Heart left ventricle (tissue), 16 donors: Measurements from ENCODE around the gene OR52I1. TPM values are rescaled to one million over a fixed set of nuclear protein-coding genes. Genes with fewer than 3 reads are reported as not detected.

Source experiments
- ATAC-seq, 4 donors: fragments of 200-7000 bp; cut with Tn5 transposase; one replicate each; pipeline ENCODE4 v1.9.1; 2020 to 2022; ENCODE audit warnings: moderate library complexity in 4 of 4, mild to moderate bottlenecking in 3 of 4, moderate number of reproducible peaks in 1 of 4
- DNase-seq, 5 donors: peaks; one replicate each; pipeline ENCODE4 v3.0.0-alpha.2; 2020
- H3K27ac ChIP-seq, 12 donors: fragments of 200-600 bp; sonication (generic) in 4 of 12; one replicate each; pipeline versions ENCODE4 v1.5.0 to v1.8.0; 2016 to 2022; ENCODE audit warnings: mild to moderate bottlenecking in 2 of 12
- H3K27me3 ChIP-seq, 9 donors: fragments of 200-600 bp; sonication (generic) in 2 of 9; one replicate each; pipeline versions ENCODE4 v1.5.1 to v1.8.0; 2016 to 2022; ENCODE audit warnings: mild to moderate bottlenecking in 3 of 9
- H3K36me3 ChIP-seq, 9 donors: fragments of 200-600 bp; sonication (generic) in 2 of 9; one replicate each; pipeline versions ENCODE4 v1.5.0 to v1.8.0; 2018 to 2022; ENCODE audit warnings: mild to moderate bottlenecking in 2 of 9
- H3K4me1 ChIP-seq, 12 donors: fragments of 200-600 bp; sonication (generic) in 4 of 12; one replicate each; pipeline versions ENCODE4 v1.5.0 to v1.8.0; 2016 to 2022; ENCODE audit warnings: mild to moderate bottlenecking in 3 of 12
- H3K4me3 ChIP-seq, 12 donors: fragments of 200-600 bp; sonication (generic) in 4 of 12; one replicate each; pipeline versions ENCODE4 v1.5.0 to v1.8.0; 2017 to 2022; ENCODE audit warnings: mild to moderate bottlenecking in 9 of 12, moderate library complexity in 4 of 12
- H3K9me3 ChIP-seq, 12 donors: fragments of 200-600 bp; sonication (generic) in 4 of 12; one replicate each; pipeline versions ENCODE4 v1.5.0 to v1.8.0; 2016 to 2022; ENCODE audit warnings: mild to moderate bottlenecking in 1 of 12
- CTCF ChIP-seq, 12 donors: fragments of 200-600 bp; sonication (generic) in 4 of 12; IDR thresholded peaks; one replicate each; pipeline versions ENCODE4 v1.5.0 to v1.8.0; 2018 to 2022; ENCODE audit warnings: antibody characterized with exemption in 12 of 12, mild to moderate bottlenecking in 5 of 12
- POLR2A ChIP-seq, 2 donors: fragments of 450-650 bp; IDR thresholded peaks; one replicate each; pipeline ENCODE4 v1.6.1; 2017; ENCODE audit warnings: antibody characterized with exemption in 2 of 2, mild to moderate bottlenecking in 2 of 2, moderate library complexity in 2 of 2
- WGBS, 4 donors: extraction: QIAGEN DNeasy Blood & Tissue Kit in 2 of 4; methylation state at CpG; one replicate each; pipeline versions ENCODE4 v1.1.5 to v1.1.7; 2013 to 2018; 5-methylcytosine and 5-hydroxymethylcytosine counted together
- intact Hi-C, 10 donors: fragments of 100-400 bp; cut with DNase I; formaldehyde crosslinking; loops; one replicate each; pipeline versions ENCODE4 v1.11.1 to v1.14.2; 2022
- long read RNA-seq, 3 donors: library from polyadenylated mRNA; unstranded; transcript quantifications; one replicate each; pipeline ENCODE4 v2.0.0, GENCODE V29; 2020 to 2021
- polyA plus RNA-seq, 2 donors: library from polyadenylated mRNA; stranded (reverse); fragments of 200-250 nt; gene quantifications; one replicate each; pipeline ENCODE4 v1.2.3, GENCODE V29; 2013
- total RNA-seq, 9 donors: library from RNA; depleted of rRNA in 2 of 9; stranded (reverse); fragments of >200 nt in 2 of 9; fragmentation: NEBNext Ultra II Directional in 3 of 9; extraction: Animal tissue kit (Norgen Biotek cat#: 25700) in 3 of 9; gene quantifications; one replicate each; pipeline versions ENCODE4 v1.1.0 to v1.2.4, GENCODE V29; 2016 to 2023
- donor health status: ischemic (EF 13 %, LVEDD 7.1; RV severe dilation, severe dysfunction).
- donor health status: healthy with polysubstance abuse.
- donor health status: DM: no; HTN: yes; CAD: no.
- donor health status: DM: no; HTN: no; CAD: no.
- donor health status: ischemic (EF 25% LVEDD 6.9; RV normal size, moderate dysfunction).
- donor health status: ischemic (EF 25% LVEDD 5.7; RV mildly dilated, moderate dysfunction).
- donor health status: healthy.
- donor health status: DM: yes; HTN: yes; CAD: no.
- donor health status: ischemic (EF 35%, LVEDD 5.7; RV mildly dilated, moderate dysfunction).
- donor health status: nonischemic (EF 11% LVEDD 7.7; RV severe dilation, severe dysfunction).
- donor health status: DM: yes; HTN: yes; CAD: no.
- donor health status: PGD.
- donor health status: ischemic (EF 29% LVEDD 5.4; RV normal size, mild dysfunction).
- donor health status: nonischemic (EF 23%, LVEDD 6.1; RV moderate dilation, normal function).

Gene OR52I1
- total RNA-seq (not detected), polyA plus RNA-seq (not detected)
- long read RNA-seq, donor 1, result 0 reads
- long read RNA-seq, donor 2, result 0 reads
- long read RNA-seq, donor 3, result 0 reads

- intact Hi-C loops, result no loop called here
- no peak within 1 kb of the TSS for H3K27ac ChIP-seq
- ATAC-seq (no peak), DNase-seq (no peak)
- TF ChIP-seq CTCF (IDR thresholded peaks at IDR 0.05) (no peak), POLR2A (IDR thresholded peaks at IDR 0.05) (no peak)
- H3K4me1 ChIP-seq, result no peaks in the 10 kb centered on the region
- peaks cover 0 to 30% (median 10%) of the 10 kb centered on the region in 9 donors for H3K36me3 ChIP-seq
- 75 to 83% (median 83%) methylated on average over 1 of the region's 1 CpG for WGBS, 4 donors
- no peaks in the 10 kb centered on the region for H3K27me3 ChIP-seq
- no peak within 1 kb of the TSS for H3K4me3 ChIP-seq
- H3K9me3 ChIP-seq, result no peaks in the 10 kb centered on the region
Observed at GRCh38 chr11:4593739-4594138, at the start of gene OR52I1. Gene OR52I1 (plus strand): TSS chr11:4594039. CDS start chr11:4594039, 0 bp downstream.

- Histone ChIP-seq H3K9me3 (peaks cover 0 to 3% (median 0%) of the 10 kb centered on the region in 12 donors), H3K27ac (no peak within 1 kb of the TSS), H3K36me3 (no peaks in the 10 kb centered on the region), H3K27me3 (peaks cover 0 to 8% (median 0%) of the 10 kb centered on the region in 9 donors), H3K4me1 (no peaks in the 10 kb centered on the region), H3K4me3 (no peak within 1 kb of the TSS)
- 71 to 77% (median 77%) methylated on average over 5 of the region's 5 CpGs for WGBS, 4 donors
- DNase-seq, result no peak
- TF ChIP-seq CTCF (IDR thresholded peaks at IDR 0.05) (no peak), POLR2A (IDR thresholded peaks at IDR 0.05) (no peak)
- intact Hi-C loops, result loop anchor here in 1 of 10 donors (5.0 kb wide), 1 partner anchor 358 kb away; no protein-coding TSS in a partner anchor
- ATAC-seq, result no peak
Observed at GRCh38 chr11:4544891-4545290, 48.9 kb upstream of the OR52I1 start, which contains the start of gene OR52M1. Gene OR52M1 (plus strand): TSS chr11:4545191. CDS start chr11:4545191, 0 bp downstream.

- H3K27me3 ChIP-seq, result peaks cover 0 to 2% (median 0%) of the 10 kb centered on the region in 9 donors
- intact Hi-C loops, result no loop called here
- H3K9me3 ChIP-seq, result peaks cover 0 to 15% (median 2%) of the 10 kb centered on the region in 12 donors
- H3K4me3 ChIP-seq, result no peak overlapping the region
- no peak overlapping the region for H3K27ac ChIP-seq
- 68 to 86% (median 75%) methylated on average over 1 of the region's 1 CpG for WGBS, 4 donors
- no peaks in the 10 kb centered on the region for H3K36me3 ChIP-seq
- ATAC-seq (no peak), DNase-seq (no peak)
- no peaks in the 10 kb centered on the region for H3K4me1 ChIP-seq
- TF ChIP-seq POLR2A (IDR thresholded peaks at IDR 0.05) (no peak), CTCF (IDR thresholded peaks at IDR 0.05) (no peak)
Observed at GRCh38 chr11:4546878-4547277, 47.0 kb upstream of the OR52I1 start.

GRCh38 chr11:4547416-4547815, 46.4 kb upstream of the OR52I1 start:
- no peak for TF ChIP-seq CTCF (IDR thresholded peaks at IDR 0.05)
- TF ChIP-seq POLR2A (IDR thresholded peaks at IDR 0.05), result no peak
- H3K27ac ChIP-seq, result no peak overlapping the region
- no peaks in the 10 kb centered on the region for H3K27me3 ChIP-seq
- intact Hi-C loops, result no loop called here
- no peak overlapping the region for H3K4me3 ChIP-seq
- no peak for ATAC-seq
- WGBS, 4 donors, result 65 to 71% (median 65%) methylated on average over 4 of the region's 4 CpGs
- H3K9me3 ChIP-seq, result peaks cover 0 to 15% (median 2%) of the 10 kb centered on the region in 12 donors
- DNase-seq, result no peak
- H3K36me3 ChIP-seq, result no peaks in the 10 kb centered on the region
- no peaks in the 10 kb centered on the region for H3K4me1 ChIP-seq
